Amniotic stem cell (primary cell): ENCODE data around the gene GATA3.

Source experiments
- DNase-seq: peaks from one replicate; lab custom pipeline; 2025; lab: John Stamatoyannopoulos, UW

The GATA3 gene

GRCh38 chr10:8051109-8051821, 3.2 kb upstream of the GATA3 start:
- no peak for DNase-seq

- DNase-seq, result no peak
Observed at GRCh38 chr10:8051851-8052257, 2.6 kb upstream of the GATA3 start.

- no peak for DNase-seq
Observed at GRCh38 chr10:8052341-8052955, 2.0 kb upstream of the GATA3 start.

- DNase-seq, result no peak
Observed at GRCh38 chr10:8052956-8053445, 1.5 kb upstream of the GATA3 start.

- DNase-seq, result peak; percentile 55
Observed at GRCh38 chr10:8053446-8054243, 843 bp upstream of the GATA3 start.

GRCh38 chr10:8054244-8054493, 319 bp upstream of the GATA3 start:
- no peak for DNase-seq

- DNase-seq, result no peak
Observed at GRCh38 chr10:8055420-8056349, 1.2 kb downstream of the GATA3 start.

GRCh38 chr10:8056378-8056777, 1.9 kb downstream of the GATA3 start:
- no peak for DNase-seq

- DNase-seq, result no peak
Observed at GRCh38 chr10:8056871-8057331, 2.4 kb downstream of the GATA3 start.

- DNase-seq, result no peak
Observed at GRCh38 chr10:8057636-8058273, 3.3 kb downstream of the GATA3 start.

- DNase-seq, result no peak
Observed at GRCh38 chr10:8058274-8059111, 4.0 kb downstream of the GATA3 start.

GRCh38 chr10:8059191-8059936, 4.9 kb downstream of the GATA3 start:
- no peak for DNase-seq

- DNase-seq, result no peak
Observed at GRCh38 chr10:8060010-8060703, 5.7 kb downstream of the GATA3 start.

- no peak for DNase-seq
Observed at GRCh38 chr10:8060704-8061121, 6.2 kb downstream of the GATA3 start.

GRCh38 chr10:8061274-8062211, 7.1 kb downstream of the GATA3 start:
- DNase-seq, result no peak

GRCh38 chr10:8063128-8063908, 8.8 kb downstream of the GATA3 start:
- no peak for DNase-seq

- DNase-seq, result no peak
Observed at GRCh38 chr10:8063935-8064334, 9.4 kb downstream of the GATA3 start.
